ENCODE measurements around the gene POU2F1.

GRCh38 chr1:167387251-167387910 lies 166.7 kb downstream of the POU2F1 start:
- TF ChIP-seq, protein P1, sequence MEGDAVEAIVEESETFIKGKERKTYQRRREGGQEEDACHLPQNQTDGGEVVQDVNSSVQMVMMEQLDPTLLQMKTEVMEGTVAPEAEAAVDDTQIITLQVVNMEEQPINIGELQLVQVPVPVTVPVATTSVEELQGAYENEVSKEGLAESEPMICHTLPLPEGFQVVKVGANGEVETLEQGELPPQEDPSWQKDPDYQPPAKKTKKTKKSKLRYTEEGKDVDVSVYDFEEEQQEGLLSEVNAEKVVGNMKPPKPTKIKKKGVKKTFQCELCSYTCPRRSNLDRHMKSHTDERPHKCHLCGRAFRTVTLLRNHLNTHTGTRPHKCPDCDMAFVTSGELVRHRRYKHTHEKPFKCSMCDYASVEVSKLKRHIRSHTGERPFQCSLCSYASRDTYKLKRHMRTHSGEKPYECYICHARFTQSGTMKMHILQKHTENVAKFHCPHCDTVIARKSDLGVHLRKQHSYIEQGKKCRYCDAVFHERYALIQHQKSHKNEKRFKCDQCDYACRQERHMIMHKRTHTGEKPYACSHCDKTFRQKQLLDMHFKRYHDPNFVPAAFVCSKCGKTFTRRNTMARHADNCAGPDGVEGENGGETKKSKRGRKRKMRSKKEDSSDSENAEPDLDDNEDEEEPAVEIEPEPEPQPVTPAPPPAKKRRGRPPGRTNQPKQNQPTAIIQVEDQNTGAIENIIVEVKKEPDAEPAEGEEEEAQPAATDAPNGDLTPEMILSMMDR (IDR thresholded peaks at IDR 0.05; ENCODE audit: low read depth, low read length, missing input control): no peak
- TF ChIP-seq YY1 (IDR thresholded peaks at IDR 0.05): no peak
- TF ChIP-seq ATF3 (IDR thresholded peaks at IDR 0.05): no peak
- TF ChIP-seq, protein P2, sequence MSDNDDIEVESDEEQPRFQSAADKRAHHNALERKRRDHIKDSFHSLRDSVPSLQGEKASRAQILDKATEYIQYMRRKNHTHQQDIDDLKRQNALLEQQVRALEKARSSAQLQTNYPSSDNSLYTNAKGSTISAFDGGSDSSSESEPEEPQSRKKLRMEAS (IDR thresholded peaks at IDR 0.05): no peak
- TF ChIP-seq RAD21 (IDR thresholded peaks at IDR 0.05): no peak
- no peak for TF ChIP-seq EGR1 (IDR thresholded peaks at IDR 0.05; ENCODE audit: low read depth in 2 of 2)
- TF ChIP-seq RXRA (IDR thresholded peaks at IDR 0.05): peak in 1 of 2 donors; percentile 47
- TF ChIP-seq REST (IDR thresholded peaks at IDR 0.05): no peak
- peak in 1 of 2 donors; percentile 35 for TF ChIP-seq JUND (IDR thresholded peaks at IDR 0.05)
